Dedifferentiated amniotic fluid mesenchymal stem cell (primary cell): ENCODE measurements around the gene SPATA4.
"Not testable (repeated sequence)": the region's sequence is repeated elsewhere in the genome, so short reads cannot be mapped to it uniquely, and the experiment has no call there.

Experiments
- DNase-seq: peaks from one replicate; pipeline ENCODE4 v3.0.0-alpha.2; 2016; ENCODE audit errors: extremely low spot score

Gene SPATA4

GRCh38 chr4:176195184-176195978, at the start of gene SPATA4:
Gene SPATA4 (minus strand): TSS chr4:176195585. CDS start chr4:176195562, 23 bp downstream.
- DNase-seq = peak; percentile 93

GRCh38 chr4:176242764-176243347, 47.5 kb upstream of the SPATA4 start:
- no peak for DNase-seq

- no peak for DNase-seq
Observed at GRCh38 chr4:176241703-176242102, 46.3 kb upstream of the SPATA4 start.

DNA sequence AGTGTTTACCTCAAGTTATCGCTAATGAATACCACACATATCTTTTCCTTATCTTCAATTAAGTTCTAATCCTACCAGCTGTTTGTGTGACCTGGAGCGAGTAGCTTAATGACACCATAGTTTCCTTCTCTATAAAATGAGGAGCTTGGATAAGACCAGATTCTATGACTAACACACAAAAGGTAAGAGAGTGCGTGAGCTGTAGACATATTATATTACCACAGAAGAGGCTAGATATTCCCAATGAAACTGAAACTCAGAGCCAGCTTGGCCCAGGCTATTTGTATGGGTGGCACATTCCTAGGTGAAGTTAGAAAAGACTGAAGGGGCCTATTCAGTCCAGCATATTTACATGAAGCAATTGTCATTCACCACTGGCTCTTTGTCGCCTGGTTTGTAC, 43.4 kb upstream of the SPATA4 start:
- no peak for DNase-seq

GRCh38 chr4:176238157-176238610, 42.8 kb upstream of the SPATA4 start:
- peak; percentile 87 for DNase-seq

DNA sequence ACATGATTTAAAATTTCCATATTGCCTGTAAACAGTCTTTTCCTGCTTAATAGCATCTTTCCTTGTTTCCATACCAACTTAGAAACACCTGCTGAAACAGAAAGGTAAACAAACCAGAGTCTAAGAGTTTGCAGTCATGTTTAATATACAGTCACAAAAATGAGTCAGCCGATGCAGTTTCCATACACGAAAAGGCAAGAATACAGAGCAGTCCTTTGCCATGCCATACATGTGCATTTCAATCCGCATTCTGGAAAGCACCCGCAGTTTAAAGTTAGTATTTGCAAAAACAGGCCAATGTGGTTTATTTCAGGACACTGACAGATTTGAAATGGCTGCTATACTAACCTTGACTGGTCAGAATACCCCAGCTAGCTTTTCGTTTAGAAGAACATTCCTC, 41.6 kb upstream of the SPATA4 start:
- DNase-seq = no peak

DNA sequence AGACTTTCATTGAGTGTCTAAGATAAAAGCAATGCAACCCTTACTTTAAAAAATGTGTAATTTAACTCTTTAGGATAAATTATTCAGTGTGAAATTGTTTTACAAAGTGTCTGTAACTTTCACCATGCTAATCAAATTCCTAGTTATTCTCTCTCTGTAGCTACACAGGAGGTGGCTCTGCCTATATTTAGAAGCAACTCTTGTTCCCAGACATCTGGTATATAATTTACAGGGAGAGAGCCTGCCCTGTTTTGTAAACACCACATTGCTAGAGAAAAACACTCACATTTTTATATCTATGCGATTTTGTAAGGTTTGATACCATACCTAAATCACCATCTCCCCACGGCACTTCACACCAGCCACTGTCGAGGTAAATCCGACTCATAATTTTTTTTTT, 35.5 kb upstream of the SPATA4 start:
- no peak for DNase-seq

GRCh38 chr4:176229645-176230044, 34.3 kb upstream of the SPATA4 start:
- no peak for DNase-seq

DNA sequence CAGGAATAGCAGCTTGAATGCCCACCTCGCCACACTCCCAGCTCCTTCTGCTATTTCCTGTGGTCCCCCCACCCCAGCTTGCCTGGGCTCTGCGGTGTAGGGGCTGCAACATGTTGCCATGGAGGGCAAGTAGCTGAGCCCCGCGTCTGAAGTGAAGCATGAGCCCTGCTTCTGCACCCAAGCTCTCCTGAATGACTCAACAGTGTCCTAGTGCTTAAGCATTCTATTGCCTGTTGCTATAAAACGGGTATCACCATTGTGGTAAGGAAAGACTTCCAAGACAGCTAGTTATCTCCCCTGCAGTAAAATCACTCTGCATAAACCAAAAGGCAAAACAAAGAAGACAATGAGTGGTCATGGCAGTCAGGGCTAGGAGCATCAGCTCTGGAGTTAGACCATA, 31.4 kb upstream of the SPATA4 start:
- no peak for DNase-seq

DNA sequence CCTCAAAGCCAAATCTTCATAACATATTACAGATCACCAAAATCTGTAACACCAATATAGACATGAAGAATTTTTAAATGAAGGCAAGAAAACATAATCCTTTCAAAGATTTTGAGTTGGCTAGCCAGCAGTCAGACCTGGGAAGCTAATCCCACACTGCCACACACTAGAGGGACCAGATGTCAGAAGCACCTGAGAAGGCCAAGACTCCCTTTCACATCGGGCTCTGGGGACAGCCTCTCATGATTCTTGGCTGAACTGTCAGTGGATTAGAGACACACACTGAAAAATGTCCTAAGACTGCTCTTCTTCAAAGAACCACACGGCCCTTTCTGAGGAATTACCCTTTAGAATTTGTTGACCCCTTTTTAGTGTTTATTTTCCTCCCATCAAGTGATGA, 28.2 kb upstream of the SPATA4 start:
- no peak for DNase-seq

DNA sequence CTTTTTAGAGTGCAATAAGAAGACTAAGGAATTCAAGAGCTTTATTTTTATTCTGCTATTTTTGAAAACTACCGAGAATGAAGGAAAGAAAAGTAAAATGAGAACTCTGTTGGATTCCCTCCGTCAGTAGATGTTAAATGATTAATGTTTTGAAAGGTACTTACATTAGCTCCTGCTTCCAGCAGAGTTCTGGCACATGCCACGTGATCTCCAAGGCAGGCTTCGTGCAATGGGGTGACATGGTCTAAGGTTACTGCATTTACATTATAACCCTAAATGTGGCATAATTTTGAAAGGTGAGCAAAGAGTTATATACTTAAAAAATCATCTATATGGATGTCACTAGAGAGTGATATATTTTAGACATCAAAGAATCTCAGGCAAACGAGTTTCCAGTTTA, 26.8 kb upstream of the SPATA4 start:
- DNase-seq = no peak

- no peak for DNase-seq
Observed at GRCh38 chr4:176217510-176217909, 22.1 kb upstream of the SPATA4 start.

DNA sequence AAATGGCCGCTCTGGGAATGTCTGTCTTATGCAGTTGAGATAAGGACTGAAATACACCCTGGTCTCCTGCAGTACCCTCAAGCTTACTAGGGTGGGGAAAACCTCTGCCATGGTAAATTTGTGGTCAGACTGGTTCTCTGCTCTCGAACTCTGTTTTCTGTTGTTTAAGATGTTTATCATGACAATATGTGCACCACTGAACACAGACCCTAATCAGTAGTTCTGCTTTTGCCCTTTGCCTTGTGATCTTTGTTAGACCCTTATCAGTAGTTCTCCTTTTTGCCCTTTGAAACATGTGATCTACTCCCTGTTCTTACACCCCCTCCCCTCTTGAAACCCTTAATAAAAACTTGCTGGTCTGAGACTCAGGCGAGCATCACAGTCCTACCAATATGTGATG, 17.0 kb upstream of the SPATA4 start:
- not testable (repeated sequence) for DNase-seq

DNA sequence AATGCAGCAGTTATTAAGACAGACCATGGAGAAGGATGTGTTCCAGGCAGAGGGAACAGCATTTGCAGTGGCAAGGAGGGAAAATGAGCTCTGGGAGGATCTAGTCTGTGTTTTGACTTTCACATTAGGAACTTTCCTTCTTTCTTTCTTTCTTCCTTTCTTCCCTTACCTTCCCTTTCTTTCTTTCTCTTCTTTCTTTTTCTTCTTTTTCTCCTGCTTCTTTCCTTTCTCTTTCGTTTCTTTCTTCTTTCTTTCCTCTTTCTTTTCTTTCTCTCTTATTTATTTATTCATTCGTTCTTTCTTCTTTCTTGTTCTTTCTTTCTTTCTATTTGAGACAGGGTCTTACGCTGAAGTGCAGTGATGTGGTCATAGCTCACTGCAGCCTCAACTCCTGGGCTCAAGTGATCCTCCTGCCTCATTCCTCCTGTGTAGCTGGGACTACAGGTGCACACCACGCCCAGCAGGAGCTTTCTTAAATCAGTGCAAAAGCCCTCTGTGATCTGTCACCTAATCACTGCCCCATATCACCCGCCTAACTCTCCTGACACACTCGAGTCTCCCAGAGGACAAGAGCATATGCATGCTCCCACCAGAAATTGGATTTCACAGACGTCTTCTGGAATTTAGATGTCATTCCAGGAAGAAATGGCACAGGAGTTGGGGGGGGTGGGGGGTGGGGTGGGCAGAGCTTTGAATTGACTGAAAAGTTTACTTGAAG, 15.4 kb upstream of the SPATA4 start:
- DNase-seq = no peak

DNA sequence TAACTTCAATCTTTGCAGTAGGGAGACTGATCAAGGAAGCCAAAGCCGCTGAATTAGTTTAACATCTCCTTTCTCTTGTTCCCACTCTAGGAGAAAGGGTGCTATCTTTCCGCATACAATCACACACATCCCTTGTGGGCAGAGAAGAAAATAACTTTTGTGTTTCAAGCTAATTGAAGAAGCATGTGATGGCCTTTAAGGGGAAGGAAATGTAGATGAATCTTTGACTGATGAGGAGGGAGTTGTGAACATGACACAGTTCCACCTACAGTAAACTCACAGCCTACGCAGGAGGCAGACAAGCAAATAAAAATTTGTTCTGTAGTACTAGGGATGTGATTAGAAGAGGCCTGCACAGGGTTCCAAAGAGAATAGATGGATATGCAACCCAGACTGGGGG, 14.7 kb upstream of the SPATA4 start:
- no peak for DNase-seq

DNA sequence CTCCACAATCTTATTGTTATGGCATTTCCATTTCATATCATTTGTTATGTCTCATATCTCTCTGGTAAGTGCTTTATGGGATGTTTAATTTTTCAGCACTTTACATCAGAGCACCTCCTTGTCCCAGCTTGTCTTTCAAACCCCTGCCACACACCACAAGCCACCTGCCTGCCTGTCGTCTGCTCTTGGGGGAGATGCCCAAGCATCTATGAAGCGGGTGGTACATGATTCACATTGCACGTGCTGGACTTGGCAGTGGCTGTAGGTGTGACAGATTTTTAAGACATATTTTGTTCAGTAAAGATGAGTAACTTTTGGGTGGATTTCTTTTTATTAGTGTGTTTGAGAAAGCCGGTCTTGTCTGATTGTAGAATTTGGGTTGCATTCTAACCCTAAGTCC, 14.2 kb upstream of the SPATA4 start:
- DNase-seq = no peak

- no peak for DNase-seq
Observed at GRCh38 chr4:176207839-176208238, 12.5 kb upstream of the SPATA4 start.

- DNase-seq = no peak
Observed at GRCh38 chr4:176205299-176205698, 9.9 kb upstream of the SPATA4 start.

GRCh38 chr4:176198316-176198903, 3.0 kb upstream of the SPATA4 start:
- no peak for DNase-seq

DNA sequence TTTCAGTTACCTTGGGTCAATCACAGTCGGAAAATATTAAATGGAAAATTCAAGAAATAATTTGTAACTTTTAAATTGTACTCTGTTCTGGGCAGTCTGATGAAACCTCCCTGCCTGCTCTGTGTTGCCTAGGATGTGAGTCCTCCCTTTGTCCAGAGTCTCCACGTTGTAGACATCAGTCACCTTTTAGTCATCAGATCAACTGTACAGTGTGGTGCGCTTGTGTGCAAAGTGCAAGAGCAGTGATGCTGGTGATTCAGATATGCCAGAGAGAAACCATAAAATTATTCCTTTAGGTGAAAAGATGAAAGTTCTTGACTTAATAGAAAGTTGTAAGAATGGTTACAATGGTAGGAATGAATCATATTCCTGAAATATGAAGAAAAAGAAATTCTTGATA, 1.4 kb downstream of the SPATA4 start:
- no peak for DNase-seq

- no peak for DNase-seq
Observed at GRCh38 chr4:176193126-176193525, 2.3 kb downstream of the SPATA4 start.

DNA sequence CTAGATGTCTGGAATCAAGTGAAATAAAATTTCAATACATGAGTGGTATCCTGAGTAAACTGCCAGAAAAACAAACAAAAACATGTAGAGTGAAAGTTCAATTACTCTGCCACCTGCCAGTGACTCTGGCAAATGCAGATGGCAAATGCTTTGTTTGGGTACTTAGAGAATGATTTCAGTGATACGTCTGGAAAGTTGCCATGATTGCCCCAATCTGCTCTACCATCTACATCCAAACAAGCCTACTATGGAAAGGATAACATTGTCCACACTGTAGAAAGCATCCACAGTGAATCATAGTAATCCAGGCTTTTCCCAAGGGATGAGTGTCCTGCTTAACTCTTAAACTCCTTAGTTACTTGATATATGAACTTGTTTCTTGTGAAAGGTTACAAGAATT, 3.4 kb downstream of the SPATA4 start:
- DNase-seq = no peak
